ENCODE measurements around the gene RNF125. TPM values are rescaled to one million over a fixed set of nuclear protein-coding genes. Genes with fewer than 3 reads are reported as not detected.

RNF125 gene
- total and polyA plus RNA-seq, 5 donors = 1.1 to 2.7 (median 2.1) TPM

GRCh38 chr18:32111706-32112105, 93.1 kb downstream of the RNF125 start:
- DNase-seq (no peak), ATAC-seq (no peak)
- Histone ChIP-seq H3K27ac (ENCODE audit: low read length) (no peak overlapping the region), H3K4me1 (ENCODE audit: control insufficient read depth, insufficient read depth, low read length) (peaks cover 2% of the 10 kb centered on the region), H3K27me3 (ENCODE audit: control insufficient read depth, insufficient read depth) (no peaks in the 10 kb centered on the region), H3K4me3 (ENCODE audit: low read length) (no peak overlapping the region), H3K9me3 (ENCODE audit: control insufficient read depth, low read length) (no peaks in the 10 kb centered on the region)
- intact Hi-C loops (cut with DNase I) = no loop called here
- 73% methylated on average over 3 of the region's 3 CpGs for WGBS

- Histone ChIP-seq H3K27me3 (ENCODE audit: control insufficient read depth, insufficient read depth) (no peaks in the 10 kb centered on the region), H3K4me3 (ENCODE audit: low read length) (no peak overlapping the region), H3K9me3 (ENCODE audit: control insufficient read depth, low read length) (no peaks in the 10 kb centered on the region), H3K27ac (ENCODE audit: low read length) (no peak overlapping the region), H3K4me1 (ENCODE audit: control insufficient read depth, insufficient read depth, low read length) (peaks cover 2% of the 10 kb centered on the region)
- WGBS = 76% methylated on average over 4 of the region's 4 CpGs
- intact Hi-C loops (cut with DNase I) = no loop called here
- ATAC-seq (no peak), DNase-seq (no peak)
Measured at GRCh38 chr18:32112826-32113225, 94.2 kb downstream of the RNF125 start.

DNA sequence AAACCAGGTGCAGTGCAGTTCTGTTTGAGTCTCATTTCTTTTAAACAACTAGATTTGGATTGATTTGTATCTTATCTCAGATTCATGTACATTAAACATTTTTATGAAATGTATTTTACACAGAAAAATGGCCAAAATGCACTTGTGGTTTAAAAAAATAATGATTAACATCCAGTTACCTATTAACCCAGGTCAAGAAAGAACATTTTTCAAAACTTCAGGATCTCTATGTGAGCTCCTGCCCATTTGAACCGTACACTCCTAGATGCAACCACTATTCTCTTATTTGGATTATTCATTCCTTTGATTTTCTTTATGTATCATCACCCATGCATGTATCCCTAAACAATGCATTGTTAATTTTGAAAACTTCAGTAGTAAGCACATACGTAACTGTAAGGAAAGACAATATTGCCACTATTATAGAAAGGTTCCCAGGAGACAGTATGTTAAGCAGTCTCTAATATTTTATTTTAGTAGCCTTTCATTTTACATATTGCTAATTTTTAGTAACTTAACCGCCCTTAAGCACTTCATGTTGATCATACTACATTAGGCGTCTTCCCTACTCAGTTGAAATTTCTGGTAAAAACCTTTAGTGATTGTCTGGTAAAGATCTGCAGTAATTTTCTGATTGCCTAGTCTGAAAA, 95.8 kb downstream of the RNF125 start:
- Histone ChIP-seq H3K27me3 (ENCODE audit: control insufficient read depth, insufficient read depth) (no peaks in the 10 kb centered on the region), H3K27ac (ENCODE audit: low read length) (no peak overlapping the region), H3K4me1 (ENCODE audit: control insufficient read depth, insufficient read depth, low read length) (no peaks in the 10 kb centered on the region), H3K4me3 (ENCODE audit: low read length) (no peak overlapping the region), H3K9me3 (ENCODE audit: control insufficient read depth, low read length) (no peaks in the 10 kb centered on the region)
- ATAC-seq (no peak), DNase-seq (no peak)
- WGBS = 93% methylated on average over 4 of the region's 4 CpGs
- intact Hi-C loops (cut with DNase I) = no loop called here

GRCh38 chr18:32122039-32122438, 103.4 kb downstream of the RNF125 start:
- Histone ChIP-seq H3K4me3 (ENCODE audit: low read length) (no peak overlapping the region), H3K27ac (ENCODE audit: low read length) (no peak overlapping the region), H3K4me1 (ENCODE audit: control insufficient read depth, insufficient read depth, low read length) (no peaks in the 10 kb centered on the region), H3K27me3 (ENCODE audit: control insufficient read depth, insufficient read depth) (no peaks in the 10 kb centered on the region), H3K9me3 (ENCODE audit: control insufficient read depth, low read length) (no peaks in the 10 kb centered on the region)
- intact Hi-C loops (cut with DNase I) = no loop called here
- DNase-seq (no peak), ATAC-seq (no peak)
- WGBS = 80% methylated on average over 5 of the region's 5 CpGs

Other genes starting within 250 kb of the RNF125 start
- 10 to 100 TPM; 30.3 to 33.6 (median 32.0) TPM for gene TRAPPC8, start 75.7 kb upstream of the RNF125 start, total RNA-seq
- 18.6 TPM for gene TRAPPC8, start 75.7 kb upstream of the RNF125 start, polyA plus RNA-seq
- 10 to 100 TPM; 12.7 to 15.7 (median 13.3) TPM for gene RNF138, start 73.0 kb downstream of the RNF125 start, total RNA-seq
- 6.4 TPM for gene RNF138, start 73.0 kb downstream of the RNF125 start, polyA plus RNA-seq
- not detected for gene MEP1B, start 171.2 kb downstream of the RNF125 start, total RNA-seq
- not detected for gene MEP1B, start 171.2 kb downstream of the RNF125 start, polyA plus RNA-seq